HG03457 (cell line): Measurements from ENCODE around the gene NDUFAF3.

Experiments used
- ATAC-seq: cut with Tn5 transposase; IDR thresholded peaks from one replicate; pipeline ENCODE4 v1.9.1; 2021; ENCODE audit warnings: moderate number of reproducible peaks; ENCODE audit not compliant: unreplicated experiment

NDUFAF3 gene, protein sequence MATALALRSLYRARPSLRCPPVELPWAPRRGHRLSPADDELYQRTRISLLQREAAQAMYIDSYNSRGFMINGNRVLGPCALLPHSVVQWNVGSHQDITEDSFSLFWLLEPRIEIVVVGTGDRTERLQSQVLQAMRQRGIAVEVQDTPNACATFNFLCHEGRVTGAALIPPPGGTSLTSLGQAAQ

GRCh38 chr3:49021813-49022687 lies at the start of gene NDUFAF3:
NDUFAF3 (plus strand) TSS chr3:49022121; CDS start chr3:49022145, 24 bp downstream.
- ATAC-seq = peak; percentile 40

GRCh38 chr3:48974076-48974864 lies 47.7 kb upstream of the NDUFAF3 start:
- ATAC-seq = no peak

GRCh38 chr3:48979451-48979850 lies 42.5 kb upstream of the NDUFAF3 start:
- no peak for ATAC-seq

DNA sequence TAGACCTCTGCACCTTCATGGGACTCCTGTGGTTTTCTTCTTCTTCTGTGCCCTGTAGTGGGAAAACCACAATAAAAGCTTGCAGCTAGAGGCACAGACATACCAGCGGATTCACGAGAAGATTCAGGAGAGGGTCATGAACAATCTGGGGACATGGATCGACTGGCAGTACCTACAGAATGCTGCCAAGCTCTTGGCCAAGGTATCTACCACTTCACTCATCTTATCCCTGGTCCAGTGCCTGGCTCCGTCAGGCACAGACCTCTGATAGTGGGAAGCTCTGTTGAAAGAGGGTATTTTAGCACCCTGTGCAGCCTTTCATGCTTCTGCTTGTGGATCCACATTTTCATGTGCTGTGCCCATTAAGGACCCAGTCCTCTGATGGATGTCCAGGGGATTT lies 41.6 kb upstream of the NDUFAF3 start:
- no peak for ATAC-seq

- ATAC-seq = no peak
These were observed 39.9 kb upstream of the NDUFAF3 start for GRCh38 chr3:48982016-48982415.

GRCh38 chr3:48982686-48983085 lies 39.2 kb upstream of the NDUFAF3 start:
- ATAC-seq = no peak

DNA sequence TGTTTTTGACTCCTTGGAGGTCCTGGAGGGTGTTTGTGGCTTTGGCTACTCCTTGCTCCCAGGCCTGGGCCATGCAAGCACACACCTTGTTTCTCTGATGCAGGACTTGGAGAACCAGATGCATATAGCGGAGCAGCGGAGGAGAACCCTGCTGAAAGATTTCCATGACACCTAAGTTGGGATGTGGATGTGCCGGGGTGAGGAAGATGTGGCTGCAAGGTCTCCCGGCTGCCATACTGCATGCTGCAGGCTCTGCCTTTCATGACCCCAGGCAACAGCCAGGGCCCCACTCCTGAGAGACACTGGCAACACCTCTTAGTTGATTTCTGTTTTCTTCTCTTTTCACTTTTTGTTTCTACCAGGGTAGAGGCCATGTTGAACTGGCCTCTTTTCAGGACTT lies 38.8 kb upstream of the NDUFAF3 start:
- no peak for ATAC-seq

DNA sequence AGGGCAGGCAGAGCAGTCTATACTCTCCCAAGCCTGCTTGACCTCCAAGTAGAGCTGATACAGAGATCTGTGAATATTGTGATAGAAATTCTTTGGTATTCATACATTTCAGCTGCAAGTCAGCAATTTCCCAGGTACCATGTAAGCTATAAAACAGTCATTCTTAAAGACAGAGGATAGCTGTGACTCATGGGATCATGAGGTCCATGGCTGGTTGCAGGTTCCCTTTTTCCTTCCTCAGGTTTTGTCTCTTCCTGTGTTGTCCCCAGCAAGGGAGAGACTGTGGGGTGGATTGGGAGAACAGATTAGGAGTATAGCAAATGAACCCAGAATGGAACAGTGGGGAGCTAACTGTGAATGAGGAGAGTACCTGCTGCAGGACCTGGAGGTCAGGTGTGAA lies 37.3 kb upstream of the NDUFAF3 start:
- ATAC-seq = no peak

GRCh38 chr3:48985831-48986376 lies 36.0 kb upstream of the NDUFAF3 start:
- no peak for ATAC-seq

DNA sequence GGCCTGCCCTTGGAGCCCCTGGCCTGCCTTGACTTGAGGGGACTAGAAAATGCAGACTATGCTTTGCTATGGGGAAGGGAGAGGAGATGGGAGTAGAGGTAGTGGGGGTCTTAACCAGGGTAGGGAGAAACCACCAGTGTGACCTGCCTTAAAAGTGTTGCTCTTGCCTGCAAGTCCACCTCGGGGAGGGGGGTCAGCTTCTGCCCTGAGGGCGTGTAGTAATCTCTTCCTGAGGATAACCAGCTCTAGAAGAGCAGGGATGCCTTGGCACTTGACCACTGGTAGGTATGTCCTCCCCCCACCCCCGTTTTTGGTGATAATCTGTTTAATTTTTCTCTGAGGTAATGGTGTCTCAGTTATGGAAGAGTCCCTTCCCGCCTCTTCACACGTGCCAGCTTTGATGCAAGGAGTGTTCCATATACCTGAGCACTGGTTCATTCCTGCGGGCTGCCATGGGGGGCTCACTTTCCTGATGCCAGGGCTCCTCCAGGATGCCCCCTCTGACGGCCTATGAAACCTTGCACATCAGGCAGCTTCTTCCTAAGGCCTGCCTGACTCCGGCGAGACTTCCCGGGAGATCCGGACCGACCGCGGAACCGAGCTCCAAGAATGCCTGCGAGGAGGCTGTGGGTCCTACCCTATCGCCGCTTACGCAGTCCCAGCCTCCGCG lies 32.7 kb upstream of the NDUFAF3 start:
- no peak for ATAC-seq

DNA sequence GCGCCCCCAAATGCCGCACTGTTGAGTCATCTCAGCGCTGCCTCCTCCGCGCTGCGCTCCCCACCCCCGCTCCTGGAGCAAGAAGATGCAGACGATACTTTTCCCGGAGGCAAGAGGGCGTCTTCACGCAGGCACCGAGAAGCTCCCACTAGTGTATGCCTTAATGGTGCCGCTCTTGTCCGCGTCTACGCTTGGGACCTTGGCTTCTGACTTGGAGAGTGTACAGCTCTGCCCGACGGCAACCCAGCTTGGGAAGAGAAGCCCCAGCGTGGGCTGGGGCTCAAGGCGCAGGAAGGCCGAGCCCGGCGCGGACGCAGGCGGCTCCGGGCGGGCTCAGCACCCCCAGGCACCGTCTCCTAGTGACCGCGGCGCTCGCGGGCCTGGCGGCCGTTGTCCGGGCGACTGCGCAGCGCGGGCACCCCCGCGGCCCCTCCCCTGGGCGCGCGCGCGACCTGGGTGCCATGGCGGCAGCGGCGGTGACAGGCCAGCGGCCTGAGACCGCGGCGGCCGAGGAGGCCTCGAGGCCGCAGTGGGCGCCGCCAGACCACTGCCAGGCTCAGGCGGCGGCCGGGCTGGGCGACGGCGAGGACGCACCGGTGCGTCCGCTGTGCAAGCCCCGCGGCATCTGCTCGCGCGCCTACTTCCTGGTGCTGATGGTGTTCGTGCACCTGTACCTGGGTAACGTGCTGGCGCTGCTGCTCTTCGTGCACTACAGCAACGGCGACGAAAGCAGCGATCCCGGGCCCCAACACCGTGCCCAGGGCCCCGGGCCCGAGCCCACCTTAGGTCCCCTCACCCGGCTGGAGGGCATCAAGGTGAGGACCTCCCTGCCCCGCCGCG lies 31.9 kb upstream of the NDUFAF3 start, which contains the start of gene P4HTM:
Gene P4HTM, plus strand, starts transcription at position 446 of the 840 bp plus-strand sequence. Its CDS starts 16 bp downstream, at position 462.
- ATAC-seq = peak; percentile 41

GRCh38 chr3:48990636-48991469 lies 31.1 kb upstream of the NDUFAF3 start:
- ATAC-seq = peak; percentile 3

DNA sequence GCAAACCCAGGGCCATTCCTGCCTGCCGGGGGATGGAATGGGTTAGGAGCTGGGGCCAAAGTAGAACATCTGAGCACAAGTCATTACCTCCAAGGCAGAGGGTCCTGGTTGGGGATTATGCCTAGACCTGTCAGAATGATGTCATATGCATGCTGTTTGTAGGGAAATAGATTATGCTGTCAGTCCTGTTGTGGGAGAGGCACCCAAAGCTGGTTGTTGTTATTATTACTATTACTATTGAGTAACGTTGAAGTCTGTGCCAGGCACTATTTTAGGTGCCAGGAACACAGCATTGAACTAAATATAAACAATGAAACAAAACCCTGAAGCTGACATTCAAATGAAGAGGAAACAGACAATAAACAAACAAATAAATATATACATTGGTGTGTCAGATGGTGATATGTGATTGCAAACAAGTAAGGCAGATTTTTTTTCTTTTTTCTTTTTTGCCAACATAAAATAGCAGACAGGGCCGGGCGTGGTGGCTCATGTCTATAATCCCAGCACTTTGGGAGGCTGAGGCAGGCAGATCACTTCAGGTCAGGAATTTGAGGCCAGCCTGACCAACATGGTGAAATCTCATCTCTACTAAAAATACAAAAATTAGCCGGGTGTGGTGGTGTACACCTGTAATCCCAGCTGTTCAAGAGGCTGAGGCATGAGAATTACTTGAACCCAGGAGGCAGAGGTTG lies 29.9 kb upstream of the NDUFAF3 start:
- ATAC-seq = no peak

DNA sequence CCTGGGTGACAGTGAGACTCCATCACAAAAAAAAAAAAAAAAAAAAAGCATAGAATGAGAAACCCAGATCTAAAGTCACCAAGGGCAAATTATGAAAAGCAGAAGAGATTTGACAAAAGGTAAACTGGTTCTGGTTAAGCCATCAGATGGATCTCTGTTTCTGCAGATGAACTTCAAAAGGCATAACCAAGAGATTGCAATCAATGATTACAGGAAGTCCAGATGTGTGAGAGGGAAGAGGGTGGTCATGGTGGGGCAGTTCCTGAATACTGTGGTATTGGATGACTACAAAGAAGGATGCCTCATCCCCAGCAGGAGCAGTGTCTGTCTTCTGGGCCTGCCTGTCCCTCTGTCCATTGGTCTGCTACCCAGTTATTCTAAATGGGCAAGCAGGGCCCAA lies 28.1 kb upstream of the NDUFAF3 start:
- no peak for ATAC-seq

DNA sequence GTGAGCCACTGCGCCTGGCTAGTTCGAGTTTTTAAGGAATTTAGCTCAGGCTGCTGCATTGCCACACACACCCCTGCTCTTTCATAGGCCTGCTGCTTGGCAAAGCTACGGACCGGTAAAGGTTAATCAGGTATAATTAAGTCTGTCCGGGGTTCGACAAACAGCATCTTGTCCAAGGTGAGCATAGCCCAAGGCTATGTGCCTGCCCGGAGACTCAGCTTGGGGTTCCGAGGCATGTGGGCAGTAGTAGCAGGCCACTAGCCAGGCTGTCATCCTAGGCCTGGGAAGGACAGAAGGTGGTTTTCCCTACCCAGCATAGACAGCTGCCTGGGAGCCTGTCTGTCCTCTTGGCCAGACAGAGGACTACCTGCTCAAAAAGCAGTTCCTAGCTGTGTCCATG lies 25.3 kb upstream of the NDUFAF3 start:
- no peak for ATAC-seq

DNA sequence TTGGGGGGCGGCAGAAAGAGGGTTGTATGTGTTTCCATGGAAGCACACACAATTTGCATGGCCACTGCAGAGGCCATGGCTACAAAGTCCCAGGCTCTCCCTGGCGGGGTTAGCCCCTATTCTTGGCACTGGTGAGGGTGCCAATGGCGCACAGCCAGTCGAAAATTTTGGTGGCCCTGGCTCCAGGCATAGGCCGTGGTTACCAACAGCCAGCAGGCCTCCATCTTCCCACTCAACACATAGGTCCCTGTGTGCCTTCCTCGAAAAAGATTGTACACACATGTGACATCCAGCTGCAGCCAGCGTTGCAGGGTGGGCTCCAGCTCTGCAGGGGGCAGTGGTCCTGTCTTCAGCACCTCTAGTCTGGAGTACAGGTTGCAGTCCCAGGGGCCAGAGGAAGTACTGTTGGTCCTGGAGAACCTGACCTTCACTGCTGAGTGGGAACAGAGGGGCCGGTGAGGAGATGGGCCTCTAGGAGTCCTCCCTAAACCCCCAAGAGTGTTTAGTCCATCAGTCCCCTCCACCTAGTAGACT lies 24.8 kb upstream of the NDUFAF3 start:
- ATAC-seq = no peak

DNA sequence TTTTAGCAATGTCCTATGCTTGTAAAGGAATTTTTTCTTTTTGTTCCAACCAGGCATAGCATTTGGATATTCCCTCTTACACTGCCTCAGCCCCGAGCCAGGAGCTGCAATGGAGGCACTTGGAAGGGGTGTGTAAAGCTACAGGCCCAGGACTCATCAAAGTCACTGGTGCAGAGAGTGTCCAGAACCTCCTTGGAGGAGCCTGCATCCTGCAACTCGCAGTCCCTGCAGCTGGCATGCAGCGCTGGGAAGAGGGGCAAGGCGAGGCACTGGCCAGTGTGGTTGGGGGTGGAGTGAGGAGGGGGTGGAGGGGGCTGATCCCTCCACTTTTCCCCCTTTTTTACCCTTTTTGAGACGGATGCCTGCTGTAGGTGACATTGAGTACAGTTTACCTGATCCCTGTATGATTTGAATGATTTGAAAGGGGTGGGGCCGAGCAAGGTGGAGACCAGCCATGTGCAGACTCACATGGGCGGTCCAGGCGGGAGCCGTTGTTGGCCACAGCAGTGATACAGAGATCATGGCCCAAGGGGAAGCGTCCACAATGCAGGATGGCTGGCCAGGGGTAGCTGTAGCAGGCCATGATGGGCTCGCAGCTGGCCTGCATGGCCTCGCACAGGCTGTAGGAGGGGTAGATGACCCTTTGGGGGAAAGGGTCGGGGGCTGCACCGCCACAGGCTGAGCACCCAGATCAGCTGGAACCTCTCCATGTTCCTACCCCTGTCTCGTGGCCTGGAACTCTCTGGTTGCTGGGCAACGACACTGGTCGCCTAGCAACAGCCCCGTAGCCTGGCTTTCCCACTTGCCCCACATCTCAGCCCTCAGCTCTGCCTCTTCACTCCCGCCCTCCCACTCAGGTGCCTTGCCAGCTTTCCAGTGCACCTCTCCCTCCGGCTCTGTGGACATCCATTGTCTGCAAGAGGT lies 23.9 kb upstream of the NDUFAF3 start:
- no peak for ATAC-seq
